Left hindlimb (tissue), 1 donor: ENCODE results near the gene SHFL.

ENCODE experiments used
- DNase-seq: peaks from one replicate; pipeline ENCODE4 v3.0.0-alpha.2; 2018

SHFL gene

GRCh38 chr19:10110076-10110971 is 24.2 kb downstream of the SHFL start:
- no peak for DNase-seq

GRCh38 chr19:10110972-10111317 is 24.8 kb downstream of the SHFL start:
- DNase-seq: no peak

- no peak for DNase-seq
These were observed 25.3 kb downstream of the SHFL start, which contains the start of gene P2RY11 for GRCh38 chr19:10111405-10111811. TSS of gene P2RY11 (plus strand) at chr19:10111693. CDS start at chr19:10111722, 29 bp downstream.

- DNase-seq: no peak
These were observed 26.1 kb downstream of the SHFL start for GRCh38 chr19:10112037-10112761.

GRCh38 chr19:10112895-10113591 is 26.9 kb downstream of the SHFL start:
- peak; percentile 59 for DNase-seq

- no peak for DNase-seq
These were observed 27.5 kb downstream of the SHFL start for GRCh38 chr19:10113592-10113963.

- DNase-seq: no peak
These were observed 28.0 kb downstream of the SHFL start for GRCh38 chr19:10113964-10114650.

- no peak for DNase-seq
These were observed 28.7 kb downstream of the SHFL start for GRCh38 chr19:10114651-10115391.

- DNase-seq: no peak
These were observed 29.4 kb downstream of the SHFL start for GRCh38 chr19:10115392-10116084.

GRCh38 chr19:10116085-10116865 is 30.2 kb downstream of the SHFL start:
- no peak for DNase-seq

- no peak for DNase-seq
These were observed 30.9 kb downstream of the SHFL start for GRCh38 chr19:10116866-10117616.

GRCh38 chr19:10118960-10119359 is 32.8 kb downstream of the SHFL start:
- no peak for DNase-seq

GRCh38 chr19:10120538-10121189 is 34.5 kb downstream of the SHFL start:
- no peak for DNase-seq

- no peak for DNase-seq
These were observed 35.9 kb downstream of the SHFL start for GRCh38 chr19:10122045-10122444.

GRCh38 chr19:10124429-10124828 is 38.3 kb downstream of the SHFL start:
- no peak for DNase-seq

GRCh38 chr19:10126213-10126639 is 40.1 kb downstream of the SHFL start:
- DNase-seq: no peak

- no peak for DNase-seq
These were observed 46.8 kb downstream of the SHFL start for GRCh38 chr19:10132905-10133304.

- DNase-seq: no peak
These were observed 47.5 kb downstream of the SHFL start for GRCh38 chr19:10133596-10133995.

- DNase-seq: no peak
These were observed 47.9 kb downstream of the SHFL start for GRCh38 chr19:10134040-10134439.
